Lower lobe of right lung (tissue), 2 donors: ENCODE measurements around the gene BRPF1. TPM values are rescaled to one million over a fixed set of nuclear protein-coding genes. Genes with fewer than 3 reads are reported as not detected.

Source experiments
- ATAC-seq, 2 donors: fragments of 200-7000 bp; cut with Tn5 transposase; one replicate each; pipeline ENCODE4 v1.9.1; 2020 to 2022; ENCODE audit warnings: mild to moderate bottlenecking in 2 of 2, moderate library complexity in 2 of 2
- DNase-seq: peaks from one replicate; pipeline ENCODE4 v3.0.0-alpha.2; 2020
- H3K27ac ChIP-seq: fragments of 200-600 bp; one replicate; pipeline ENCODE4 v1.8.0; 2022
- H3K27me3 ChIP-seq: fragments of 200-600 bp; one replicate; pipeline ENCODE4 v1.8.0; 2022; ENCODE audit warnings: low read depth
- H3K36me3 ChIP-seq: fragments of 200-600 bp; one replicate; pipeline ENCODE4 v1.8.0; 2022; ENCODE audit warnings: mild to moderate bottlenecking
- H3K4me1 ChIP-seq: fragments of 200-600 bp; one replicate; pipeline ENCODE4 v1.8.0; 2022
- H3K4me3 ChIP-seq: fragments of 200-600 bp; one replicate; pipeline ENCODE4 v1.8.0; 2022; ENCODE audit warnings: mild to moderate bottlenecking
- H3K9me3 ChIP-seq: fragments of 200-600 bp; one replicate; pipeline ENCODE4 v1.8.0; 2022
- CTCF ChIP-seq: fragments of 200-600 bp; IDR thresholded peaks from one replicate; pipeline ENCODE4 v1.8.0; 2022; ENCODE audit warnings: antibody characterized with exemption, mild to moderate bottlenecking
- intact Hi-C: fragments of 100-400 bp; cut with DNase I; formaldehyde crosslinking; loops from one replicate; pipeline ENCODE4 v1.11.0; 2022
- total RNA-seq: library from RNA; stranded (reverse); fragmentation: NEBNext Ultra II Directional; extraction: Animal tissue kit (Norgen Biotek cat#: 25700); gene quantifications from one replicate; pipeline ENCODE4 v1.2.1, GENCODE V29; 2021
- donor health status: DM: no; HTN: yes; CAD: no; lungs with severe emphysema.

The BRPF1 gene
- total RNA-seq, 1 donor from 2014 or later: 22.3 TPM

DNA sequence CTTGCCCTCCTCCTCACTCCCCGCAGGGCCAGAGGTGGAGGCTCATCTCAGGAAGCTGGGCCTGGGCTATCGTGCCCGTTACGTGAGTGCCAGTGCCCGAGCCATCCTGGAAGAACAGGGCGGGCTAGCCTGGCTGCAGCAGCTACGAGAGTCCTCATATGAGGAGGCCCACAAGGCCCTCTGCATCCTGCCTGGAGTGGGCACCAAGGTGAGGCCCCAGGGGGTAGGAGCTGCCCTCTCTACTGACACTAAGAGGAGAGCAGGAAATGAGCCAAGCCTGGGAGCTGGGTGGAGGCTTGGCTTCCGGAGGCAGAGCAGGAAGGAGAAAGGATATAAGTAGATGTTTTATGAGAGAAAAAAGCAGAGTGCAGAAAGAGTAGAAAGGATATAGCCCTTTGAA lies 23.1 kb downstream of the BRPF1 start:
- no peak for ATAC-seq
- H3K4me3 ChIP-seq: no peak overlapping the region
- DNase-seq: no peak
- H3K9me3 ChIP-seq: no peaks in the 10 kb centered on the region
- H3K27me3 ChIP-seq: no peaks in the 10 kb centered on the region
- peaks cover 76% of the 10 kb centered on the region for H3K36me3 ChIP-seq
- TF ChIP-seq CTCF: no peak
- H3K4me1 ChIP-seq: peaks cover 28% of the 10 kb centered on the region
- H3K27ac ChIP-seq: peak overlapping the region; percentile 43
- intact Hi-C loops: no loop called here

GRCh38 chr3:9757427-9757826 lies 25.9 kb downstream of the BRPF1 start:
- DNase-seq (no peak), ATAC-seq (no peak)
- Histone ChIP-seq H3K9me3 (no peaks in the 10 kb centered on the region), H3K4me1 (peaks cover 10% of the 10 kb centered on the region), H3K4me3 (no peak overlapping the region), H3K27ac (no peak overlapping the region), H3K36me3 (peaks cover 87% of the 10 kb centered on the region), H3K27me3 (no peaks in the 10 kb centered on the region)
- TF ChIP-seq CTCF: no peak
- intact Hi-C loops: no loop called here

DNA sequence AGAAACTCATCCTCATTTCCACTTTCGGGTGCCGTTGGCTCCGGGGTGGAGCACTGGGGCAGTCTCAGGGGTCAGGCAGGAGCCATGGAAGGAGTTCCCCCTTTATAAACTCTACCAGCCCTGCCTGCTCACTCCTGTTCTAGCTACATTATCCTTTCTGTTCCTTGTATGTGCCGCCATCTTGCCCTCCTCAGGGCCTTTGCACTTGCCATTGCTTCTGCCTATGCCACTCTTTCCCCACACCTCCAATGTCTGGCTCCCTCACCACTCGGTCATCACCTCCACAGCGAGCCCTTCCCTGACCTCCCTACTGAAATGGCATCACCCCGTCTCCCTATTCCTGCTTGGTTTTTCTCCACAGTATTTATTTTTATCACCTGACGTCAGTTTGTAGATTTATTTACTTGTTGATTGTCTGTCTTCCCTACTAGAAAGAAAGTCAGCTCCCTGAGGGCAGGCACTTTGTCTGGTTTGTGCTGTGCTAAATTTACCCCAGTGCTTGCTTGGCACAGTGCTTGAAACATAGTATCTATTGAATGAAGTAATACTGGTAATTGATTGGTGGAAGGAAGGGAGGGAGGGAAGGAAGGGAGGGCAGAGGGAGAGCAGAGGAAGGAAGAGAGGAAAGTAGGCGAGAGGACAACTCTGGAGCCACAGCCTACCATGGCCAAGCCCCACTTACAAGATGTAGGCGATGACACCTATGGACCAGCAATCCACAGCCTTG lies 29.4 kb downstream of the BRPF1 start:
- no peaks in the 10 kb centered on the region for H3K27me3 ChIP-seq

GRCh38 chr3:9761919-9762318 lies 30.4 kb downstream of the BRPF1 start:
- H3K4me3 ChIP-seq: no peak overlapping the region
- ATAC-seq: no peak
- DNase-seq: no peak
- no peak overlapping the region for H3K27ac ChIP-seq
- no peaks in the 10 kb centered on the region for H3K9me3 ChIP-seq
- H3K36me3 ChIP-seq: peaks cover 85% of the 10 kb centered on the region
- no peaks in the 10 kb centered on the region for H3K27me3 ChIP-seq
- peaks cover 5% of the 10 kb centered on the region for H3K4me1 ChIP-seq
- intact Hi-C loops: no loop called here
- no peak for TF ChIP-seq CTCF

More for the DNA sequence above, 29.4 kb downstream of the BRPF1 start:
- Histone ChIP-seq H3K27ac (no peak overlapping the region), H3K4me3 (no peak overlapping the region), H3K4me1 (no peaks in the 10 kb centered on the region), H3K9me3 (no peaks in the 10 kb centered on the region), H3K36me3 (peaks cover 94% of the 10 kb centered on the region)
- intact Hi-C loops: no loop called here
- TF ChIP-seq CTCF: no peak
- ATAC-seq (no peak), DNase-seq (no peak)

DNA sequence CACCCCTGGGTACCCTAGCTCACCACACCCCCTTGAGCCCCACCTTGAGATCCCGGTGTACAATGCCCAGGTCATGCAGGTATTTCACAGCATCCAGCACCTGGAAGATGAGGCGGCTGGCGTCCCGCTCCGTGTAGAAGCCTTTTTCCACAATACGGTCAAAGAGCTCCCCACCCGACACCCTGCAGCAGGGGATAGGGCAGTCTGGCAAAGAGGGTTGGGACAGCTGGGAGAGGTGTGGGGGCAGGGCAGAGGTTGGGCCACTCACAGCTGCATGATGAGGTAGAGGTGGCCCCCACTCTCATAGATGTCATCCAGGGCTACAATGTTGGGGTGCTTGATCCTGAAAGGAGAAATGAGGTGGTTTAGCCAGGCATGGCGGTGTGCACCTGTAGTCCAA lies 31.3 kb downstream of the BRPF1 start:
- no peaks in the 10 kb centered on the region for H3K27me3 ChIP-seq
- H3K27ac ChIP-seq: no peak overlapping the region
- DNase-seq (no peak), ATAC-seq (no peak)
- no peaks in the 10 kb centered on the region for H3K9me3 ChIP-seq
- no peak for TF ChIP-seq CTCF
- peaks cover 75% of the 10 kb centered on the region for H3K36me3 ChIP-seq
- no peak overlapping the region for H3K4me3 ChIP-seq
- peaks cover 14% of the 10 kb centered on the region for H3K4me1 ChIP-seq
- intact Hi-C loops: no loop called here
